ENCODE data around the gene RNF123.
A peak's percentile ranks its signal among the peaks of the same experiment; 100 is the strongest.
"Not testable (repeated sequence)": the region's sequence is repeated elsewhere in the genome, so short reads cannot be mapped to it uniquely, and the experiment has no call there.

RNF123 gene

DNA sequence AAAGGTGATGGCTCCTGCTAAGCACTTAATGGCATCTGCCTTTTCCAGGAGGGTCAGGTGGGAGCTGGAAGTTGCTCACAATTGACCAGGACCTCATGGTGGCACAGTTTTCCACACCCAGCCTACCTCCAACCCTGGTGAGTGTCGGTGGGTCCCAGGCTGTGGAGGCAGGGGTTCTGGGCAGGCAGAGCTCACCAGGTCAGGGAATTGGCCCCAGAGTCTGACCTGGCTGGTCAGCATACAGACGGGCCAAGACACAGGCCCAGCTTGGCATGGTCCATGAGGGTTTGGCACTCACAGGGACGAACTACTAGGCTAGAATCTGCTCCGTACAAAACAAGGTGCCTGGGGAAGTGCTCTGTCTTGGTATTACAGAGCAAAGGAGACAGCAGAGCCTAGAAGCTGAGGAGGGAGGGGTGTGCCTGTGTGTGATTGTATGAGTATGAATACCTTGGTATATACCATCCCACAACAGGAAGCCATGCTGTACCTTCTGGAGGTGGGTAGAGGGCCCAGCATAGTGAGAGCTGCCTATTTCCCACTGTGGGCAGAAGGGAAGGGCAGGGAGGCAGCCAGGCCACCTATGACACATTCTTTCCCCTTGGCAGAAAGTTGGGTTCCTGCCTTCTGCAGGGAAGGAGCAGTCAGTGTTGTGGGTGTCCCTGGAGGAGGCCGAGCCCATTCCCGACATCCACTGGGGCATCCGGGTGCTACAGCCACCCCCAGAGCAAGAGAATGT, 8.7 kb upstream of the RNF123 start:
- no peak for DNase-seq (ENCODE audit: low read depth in 2 of 2)

DNA sequence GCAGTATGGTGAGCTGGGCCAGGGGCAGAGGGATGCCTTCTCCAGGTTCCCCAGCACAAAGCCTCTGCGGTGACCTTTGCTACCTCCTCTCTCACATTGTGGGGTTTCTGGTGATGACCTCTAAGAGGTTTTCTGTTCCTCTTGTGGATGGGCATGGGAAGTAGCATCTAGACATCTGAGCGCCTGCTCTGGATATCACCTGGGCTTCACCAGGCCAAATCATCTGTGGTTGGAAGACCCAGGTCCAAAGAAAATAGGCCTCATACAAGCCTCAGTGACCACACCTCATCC, 8.2 kb upstream of the RNF123 start:
- no peak for DNase-seq (ENCODE audit: low read depth in 2 of 2)

DNA sequence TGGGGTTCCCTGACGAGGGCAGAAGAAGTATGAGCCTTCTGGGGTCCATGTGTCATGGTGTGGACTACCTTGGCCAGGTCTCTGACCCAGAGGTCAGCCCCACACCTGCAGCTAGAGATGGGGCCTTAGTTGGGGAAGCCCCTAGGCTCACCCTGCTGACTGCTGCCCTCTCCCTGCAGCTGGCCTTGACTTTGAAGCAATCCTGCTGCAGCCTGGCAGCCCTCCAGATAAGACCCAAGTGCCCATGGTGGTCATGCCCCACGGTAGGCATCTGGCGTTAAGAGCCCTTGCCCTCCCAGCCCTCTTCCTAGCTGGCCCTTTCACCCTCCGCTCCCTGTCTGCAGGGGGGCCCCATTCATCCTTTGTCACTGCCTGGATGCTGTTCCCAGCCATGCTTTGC, 7.8 kb upstream of the RNF123 start:
- no peak for DNase-seq (ENCODE audit: low read depth in 2 of 2)

DNA sequence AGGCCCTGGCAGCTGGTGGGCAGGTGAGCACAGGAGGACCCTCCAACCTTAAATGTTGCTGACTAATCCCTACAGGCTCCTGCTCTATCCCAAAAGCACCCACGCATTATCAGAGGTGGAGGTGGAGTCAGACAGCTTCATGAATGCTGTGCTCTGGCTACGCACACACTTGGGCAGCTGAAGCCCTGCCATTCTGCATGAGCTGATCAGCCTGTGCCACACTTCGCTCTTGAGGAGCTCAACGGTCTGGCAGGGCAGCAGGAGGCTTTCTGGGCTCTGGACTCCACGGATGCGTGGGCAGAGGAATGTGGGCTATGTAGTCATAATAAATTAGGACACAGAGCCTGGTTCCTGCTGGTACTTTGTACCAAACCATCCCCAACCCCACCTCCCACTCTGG, 6.2 kb upstream of the RNF123 start:
- no peak for DNase-seq (ENCODE audit: low read depth in 2 of 2)

DNA sequence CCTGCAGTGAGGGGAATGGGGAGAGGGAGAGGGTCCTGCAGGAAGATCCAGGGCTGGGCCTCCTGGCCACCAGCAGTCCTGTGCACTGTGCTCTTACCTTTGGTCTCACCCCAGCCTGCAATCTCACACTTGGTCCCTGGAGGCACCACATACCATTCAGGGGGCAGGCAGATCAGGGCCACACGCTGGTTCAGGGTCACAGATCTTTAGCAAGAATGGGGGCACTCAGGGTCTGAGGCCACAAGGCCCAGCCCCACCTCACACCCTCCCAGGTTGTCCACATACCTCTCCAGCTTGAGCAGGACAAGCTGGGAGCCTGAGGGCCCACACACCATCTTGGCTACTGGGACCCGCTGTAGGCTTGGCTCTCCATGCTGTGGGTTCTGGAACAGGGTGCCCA, 4.9 kb upstream of the RNF123 start:
- DNase-seq (ENCODE audit: low read depth in 2 of 2) = not testable (repeated sequence)

DNA sequence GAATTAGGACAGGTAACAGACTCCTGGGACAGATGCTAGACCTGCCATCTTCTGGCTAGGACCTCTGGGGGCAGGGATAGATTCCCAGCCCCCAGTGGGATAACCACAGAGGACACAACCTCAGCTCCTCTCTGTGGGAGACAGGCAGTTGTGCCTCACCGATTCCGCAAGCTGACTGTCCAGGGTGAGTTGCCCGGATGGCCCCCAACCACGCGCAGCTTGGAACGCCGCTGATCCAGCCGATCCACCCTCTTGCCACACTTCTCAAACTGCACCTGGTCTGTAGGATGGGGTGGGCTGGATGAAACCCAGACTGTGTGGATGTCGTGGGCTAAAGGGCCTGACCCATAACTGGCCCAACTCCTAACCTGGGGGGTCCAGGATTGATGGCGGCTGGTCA, 4.3 kb upstream of the RNF123 start:
- DNase-seq (ENCODE audit: low read depth in 2 of 2) = not testable (repeated sequence)

DNA sequence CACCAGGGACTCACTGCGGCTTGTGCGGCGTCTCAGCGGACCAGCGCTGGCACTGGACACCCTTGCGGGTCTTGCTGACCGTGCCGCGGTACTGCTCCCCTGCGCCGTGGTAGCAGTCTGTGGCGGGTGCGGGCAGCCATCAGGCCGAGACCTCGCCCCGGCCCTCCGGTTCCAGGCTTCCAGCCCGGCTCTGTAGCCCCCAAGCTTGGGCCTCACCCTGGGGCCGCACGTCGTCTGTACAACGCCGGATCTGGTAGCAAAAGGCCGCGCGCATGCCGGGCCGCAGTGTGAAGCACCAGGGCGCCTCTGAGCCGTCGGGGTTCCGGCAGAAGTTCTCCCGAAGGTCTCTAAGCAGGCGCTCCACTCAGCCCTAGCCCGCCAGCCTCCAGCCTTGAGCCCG, 3.5 kb upstream of the RNF123 start:
- not testable (repeated sequence) for DNase-seq (ENCODE audit: low read depth in 2 of 2)

DNA sequence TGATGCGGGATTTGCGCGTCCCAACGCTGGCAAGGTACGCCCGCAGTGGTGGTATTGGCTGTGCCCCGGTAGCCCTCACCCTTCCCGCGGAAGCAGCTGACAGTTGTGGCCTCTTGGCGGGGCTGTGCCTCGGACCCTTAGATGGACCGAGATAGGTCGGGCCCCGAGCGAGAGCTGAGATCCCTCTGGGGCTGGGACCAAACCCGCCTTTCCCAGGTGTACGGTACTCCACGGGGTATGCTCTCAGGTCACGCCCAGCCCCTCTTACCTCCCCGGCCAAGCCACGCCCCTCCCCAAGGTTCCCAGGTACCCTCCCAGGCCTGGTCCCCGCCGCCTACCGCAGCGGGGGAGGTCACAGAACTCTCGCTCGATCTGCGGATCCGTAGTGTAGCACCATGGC, 3.0 kb upstream of the RNF123 start:
- DNase-seq (ENCODE audit: low read depth in 2 of 2) = peak in 1 of 2 experiments; percentile 18

DNA sequence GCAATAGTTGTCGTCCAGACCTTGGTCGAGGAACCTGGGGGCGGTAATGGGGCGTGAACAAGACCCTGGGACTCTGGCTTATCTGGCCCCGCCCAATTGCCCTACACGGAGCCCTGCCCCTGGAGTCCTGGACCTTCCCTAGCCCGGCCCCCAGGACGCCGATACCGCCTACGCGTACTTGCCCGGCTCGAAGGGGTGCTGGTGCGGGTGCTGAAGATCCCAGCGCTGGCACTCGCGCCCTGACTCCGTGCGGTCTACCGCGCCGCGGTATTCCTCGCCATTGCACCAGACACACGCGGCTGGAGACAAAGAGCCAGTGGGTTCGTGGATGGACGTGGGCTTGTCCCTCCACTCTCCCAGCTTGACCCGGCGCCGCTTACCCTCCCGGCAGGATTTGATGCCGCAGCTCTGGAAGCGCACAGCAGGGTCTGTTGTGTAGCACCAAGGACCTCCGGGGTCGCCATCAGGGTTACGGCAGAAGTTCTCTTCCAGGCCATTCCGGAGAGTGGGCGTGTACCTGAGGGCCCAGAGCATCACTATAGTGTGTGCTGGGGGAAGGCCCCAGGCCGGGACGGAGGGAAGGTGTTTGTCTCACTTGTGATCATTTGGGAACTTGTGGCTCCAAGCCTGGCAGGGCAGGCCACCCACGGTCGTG, 2.5 kb upstream of the RNF123 start:
- peak in 1 of 2 experiments; percentile 46 for DNase-seq (ENCODE audit: low read depth in 2 of 2)

DNA sequence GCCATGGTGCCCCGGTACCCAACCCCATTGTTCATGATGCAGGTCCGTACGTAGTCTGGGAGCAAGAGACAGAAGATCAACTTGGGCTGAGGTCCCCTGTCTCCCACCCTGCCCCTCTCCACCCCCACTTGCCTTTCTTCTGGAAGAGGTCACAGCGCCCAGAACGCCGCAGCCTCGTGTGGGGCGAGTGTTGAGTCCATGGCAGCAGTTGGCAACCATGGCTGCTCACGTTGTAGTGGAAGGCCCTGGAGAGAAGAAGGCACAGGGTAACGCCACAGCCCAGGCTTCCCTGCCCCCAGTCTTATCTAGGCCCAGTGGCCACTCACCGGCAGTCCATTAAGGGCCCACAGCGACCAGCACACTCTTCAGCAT, 1.9 kb upstream of the RNF123 start:
- DNase-seq (ENCODE audit: low read depth in 2 of 2) = not testable (repeated sequence)

DNA sequence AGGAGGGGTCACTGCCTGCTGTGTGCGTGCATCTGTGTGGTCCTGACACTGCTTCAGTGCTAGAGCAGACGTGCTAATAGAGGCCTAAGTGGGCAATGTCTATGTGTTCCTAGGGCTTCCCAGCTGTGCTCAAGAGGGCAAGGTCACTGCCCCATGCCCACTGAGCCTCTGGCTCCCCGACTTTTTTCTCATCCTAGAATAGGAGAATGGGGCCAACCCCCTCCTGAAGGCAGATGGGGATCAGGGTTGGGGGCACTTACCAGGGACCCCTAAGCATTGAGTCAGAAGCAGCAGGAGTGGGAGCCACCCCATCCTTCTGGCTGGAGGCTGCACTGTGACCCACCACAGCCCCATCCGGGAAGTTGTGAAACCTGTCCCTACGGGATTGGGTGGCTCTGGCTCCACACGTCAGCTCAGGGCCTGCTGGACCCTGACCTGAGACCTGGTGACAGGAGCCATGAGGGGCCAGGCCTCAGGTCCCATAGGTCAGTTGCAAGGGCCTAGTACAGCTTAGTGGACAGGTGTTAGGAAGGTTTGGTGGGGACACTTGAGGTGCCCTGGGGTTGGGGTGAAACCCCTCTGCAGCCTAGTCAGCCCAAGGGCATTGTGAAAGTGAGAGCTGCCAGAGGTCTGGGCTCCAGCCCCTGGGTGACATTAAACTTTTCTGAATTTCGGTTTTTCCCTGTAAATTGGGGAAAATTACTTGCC, 865 bp upstream of the RNF123 start:
- not testable (repeated sequence) for DNase-seq (ENCODE audit: low read depth in 2 of 2)

DNA sequence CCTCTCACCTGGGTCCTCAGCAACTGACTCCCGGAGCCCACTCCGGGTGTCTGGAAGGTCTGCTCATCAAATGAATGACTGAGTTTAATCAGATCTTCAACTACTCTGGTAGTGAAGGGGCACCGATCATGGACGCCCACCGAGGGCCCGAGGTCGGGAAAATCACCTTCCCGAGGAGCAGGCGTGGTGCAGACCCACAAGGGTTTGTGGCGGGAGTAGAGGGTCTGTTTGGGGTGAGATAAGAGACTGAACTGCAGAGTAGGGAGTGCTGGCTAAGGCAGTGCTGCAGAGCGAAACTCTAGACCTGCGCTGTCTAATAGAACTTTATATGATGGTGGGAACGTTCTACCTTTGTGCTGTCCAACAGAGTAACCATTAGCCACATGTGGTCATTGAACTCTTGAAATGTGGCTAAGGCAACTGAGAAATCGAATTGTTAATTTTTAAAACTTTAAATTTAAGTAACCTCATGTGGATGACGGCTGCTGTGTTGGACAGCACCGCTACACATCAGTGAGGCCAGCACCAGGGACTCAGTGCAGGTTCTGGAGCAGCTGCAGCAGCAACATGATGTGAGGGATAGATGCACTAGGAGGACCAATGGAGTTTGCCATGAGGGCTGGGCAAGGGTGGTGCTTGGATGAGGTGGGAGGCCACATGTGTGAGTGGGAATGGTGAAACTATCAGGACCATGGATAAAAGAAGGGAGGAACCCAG, 709 bp downstream of the RNF123 start:
- DNase-seq (ENCODE audit: low read depth in 2 of 2) = not testable (repeated sequence)

DNA sequence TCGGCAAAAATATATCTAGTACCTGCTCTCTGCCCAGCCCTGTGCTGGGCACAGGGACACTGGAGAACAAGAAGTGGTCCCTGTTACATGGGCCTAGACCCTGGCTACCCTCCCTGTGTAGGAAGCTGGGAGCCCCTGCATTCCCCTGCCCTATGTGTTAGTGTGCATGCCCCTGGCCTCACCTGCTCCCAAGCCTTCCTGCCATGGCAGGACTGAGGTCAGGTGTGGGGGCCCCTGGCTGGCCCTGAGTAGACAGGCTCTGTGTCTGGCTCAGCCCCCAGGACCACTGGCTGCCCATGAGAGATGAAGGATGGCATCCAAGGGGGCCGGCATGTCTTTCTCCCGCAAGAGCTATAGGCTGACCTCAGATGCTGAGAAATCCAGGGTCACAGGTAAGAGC, 1.5 kb downstream of the RNF123 start:
- DNase-seq (ENCODE audit: low read depth in 2 of 2) = not testable (repeated sequence)

DNA sequence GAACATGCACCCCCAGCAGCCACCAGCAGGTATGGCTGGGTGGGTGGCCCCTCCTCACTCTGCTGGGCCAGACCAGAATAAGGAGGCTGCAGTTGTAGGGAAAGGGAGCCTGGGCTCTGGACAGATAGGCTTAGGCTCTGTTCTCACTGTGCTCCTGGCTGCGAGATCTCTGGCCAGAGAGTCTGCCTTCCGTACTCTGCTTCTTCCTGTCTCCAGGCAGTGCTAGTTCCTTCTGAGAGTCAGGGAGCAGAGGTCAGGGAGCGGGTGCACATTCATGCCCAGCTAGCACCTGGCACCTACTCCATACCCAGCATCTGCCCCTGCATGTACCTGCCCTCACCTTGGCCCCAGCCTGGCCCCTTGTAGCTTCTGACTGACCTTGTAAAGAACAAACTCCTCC, 2.1 kb downstream of the RNF123 start:
- DNase-seq (ENCODE audit: low read depth in 2 of 2) = not testable (repeated sequence)

DNA sequence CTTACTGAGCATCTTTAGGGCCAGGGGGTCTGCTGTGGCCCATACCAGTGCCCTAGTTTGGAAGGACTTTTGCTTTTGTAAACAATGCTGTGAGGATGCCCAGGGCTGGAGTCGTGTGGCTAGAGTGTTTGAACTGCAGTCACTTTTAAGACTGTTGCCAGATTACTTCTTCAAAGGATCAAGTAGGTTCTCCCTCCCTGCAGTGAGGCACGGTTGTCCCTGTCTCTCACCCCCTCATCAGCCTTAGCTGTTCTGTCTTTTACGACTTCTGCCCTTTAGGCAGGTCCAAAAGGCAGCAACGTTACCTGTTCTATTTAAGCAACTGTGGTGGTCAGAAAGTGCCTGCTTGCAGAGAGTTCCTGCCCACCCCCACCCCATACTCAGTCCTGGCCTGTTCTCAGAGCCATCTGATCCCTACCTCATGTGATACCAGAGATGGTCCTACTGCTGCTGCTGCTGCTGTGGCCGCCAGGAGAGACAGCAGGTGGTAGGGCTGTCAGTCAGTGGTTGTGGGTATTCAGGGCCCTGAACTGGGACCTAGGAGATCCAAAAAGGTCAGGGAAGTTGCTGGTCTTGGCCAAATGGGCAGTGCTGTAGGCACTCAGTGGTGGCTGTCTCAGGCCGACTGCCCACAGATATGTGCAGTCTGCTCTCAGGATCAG, 5.2 kb downstream of the RNF123 start:
- not testable (repeated sequence) for DNase-seq (ENCODE audit: low read depth in 2 of 2)

DNA sequence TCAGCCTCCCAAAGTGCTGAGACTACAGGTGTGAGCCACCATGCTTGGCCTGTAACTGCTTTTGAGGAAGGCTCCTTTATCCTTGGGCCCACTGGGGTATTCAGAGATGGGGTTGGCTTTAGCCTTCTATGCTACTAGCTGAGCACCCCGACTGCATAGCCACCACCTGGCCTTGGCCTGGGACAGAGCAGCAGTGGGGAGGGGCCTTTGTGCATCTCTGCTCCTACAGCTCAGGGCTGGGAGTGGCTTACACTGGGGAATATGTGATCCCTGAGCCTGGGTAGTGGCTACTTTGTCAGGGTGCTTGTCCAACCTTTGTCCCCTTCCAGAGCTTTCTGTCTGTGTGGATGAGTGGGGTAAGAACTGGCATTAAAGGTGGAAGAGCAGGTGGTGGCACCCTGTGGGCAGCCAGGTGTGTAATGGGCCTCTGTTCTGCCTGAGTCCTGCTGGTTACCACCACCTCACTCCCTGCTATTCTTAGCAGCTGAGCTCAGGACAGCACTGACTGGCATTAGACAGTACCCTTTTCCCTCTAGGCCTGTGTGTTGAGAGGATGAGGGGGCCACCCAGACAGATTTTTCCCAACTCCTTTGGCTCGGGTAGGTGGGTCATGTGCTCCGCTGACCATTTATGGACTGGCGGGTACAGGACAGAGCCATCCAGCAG, 6.1 kb downstream of the RNF123 start:
- DNase-seq (ENCODE audit: low read depth in 2 of 2) = not testable (repeated sequence)

DNA sequence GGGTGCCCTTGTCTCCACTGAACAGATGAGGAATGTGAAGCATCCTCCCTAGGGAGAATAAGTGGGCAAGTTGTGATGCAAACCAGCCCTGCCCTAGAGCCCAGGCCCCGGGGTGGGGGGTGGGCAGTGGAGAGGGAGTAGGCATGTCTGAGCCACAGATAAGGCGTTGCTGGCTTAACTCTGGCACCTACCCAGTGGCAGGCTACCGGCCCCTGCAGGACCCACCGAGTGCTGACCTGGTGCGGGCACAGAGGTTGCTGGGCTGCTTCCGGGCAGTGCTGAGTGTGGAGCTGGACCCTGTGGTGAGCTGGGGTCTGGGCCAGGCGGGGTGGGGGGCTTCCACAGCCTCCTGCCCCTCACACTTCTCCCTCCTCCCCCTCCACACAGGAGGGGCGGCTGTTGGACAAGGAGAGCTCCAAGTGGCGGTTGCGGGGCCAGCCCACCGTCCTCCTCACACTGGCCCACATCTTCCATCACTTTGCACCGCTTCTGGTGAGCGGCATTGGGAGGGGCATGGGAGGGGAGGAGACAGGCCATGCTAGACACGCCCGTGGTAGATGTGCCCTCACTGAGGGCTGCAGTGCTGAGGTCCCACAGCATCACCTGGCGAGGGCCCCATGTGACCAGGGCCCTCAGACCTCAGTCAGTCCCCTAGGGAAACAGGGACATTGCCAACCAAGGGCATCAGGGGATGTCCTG, 10.1 kb downstream of the RNF123 start:
- no peak for DNase-seq (ENCODE audit: low read depth in 2 of 2)

DNA sequence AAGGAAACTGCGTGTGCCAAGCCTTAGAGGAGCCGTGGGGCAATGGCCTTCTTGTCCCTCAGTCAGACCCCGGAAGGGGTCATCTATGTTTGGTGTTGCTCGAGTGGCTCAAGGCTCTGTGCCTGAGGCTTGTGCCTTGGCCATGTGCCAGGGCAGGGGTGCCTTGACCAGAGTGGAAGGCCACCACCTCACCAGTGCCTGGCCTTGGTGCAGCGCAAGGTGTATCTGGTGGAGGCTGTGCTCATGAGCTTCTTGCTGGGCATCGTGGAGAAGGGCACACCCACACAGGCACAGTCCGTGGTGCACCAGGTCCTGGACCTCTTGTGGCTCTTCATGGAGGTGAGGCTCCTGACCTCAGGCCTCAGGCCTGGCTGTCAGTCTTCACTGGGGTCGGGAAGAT, 10.7 kb downstream of the RNF123 start:
- DNase-seq (ENCODE audit: low read depth in 2 of 2) = no peak

DNA sequence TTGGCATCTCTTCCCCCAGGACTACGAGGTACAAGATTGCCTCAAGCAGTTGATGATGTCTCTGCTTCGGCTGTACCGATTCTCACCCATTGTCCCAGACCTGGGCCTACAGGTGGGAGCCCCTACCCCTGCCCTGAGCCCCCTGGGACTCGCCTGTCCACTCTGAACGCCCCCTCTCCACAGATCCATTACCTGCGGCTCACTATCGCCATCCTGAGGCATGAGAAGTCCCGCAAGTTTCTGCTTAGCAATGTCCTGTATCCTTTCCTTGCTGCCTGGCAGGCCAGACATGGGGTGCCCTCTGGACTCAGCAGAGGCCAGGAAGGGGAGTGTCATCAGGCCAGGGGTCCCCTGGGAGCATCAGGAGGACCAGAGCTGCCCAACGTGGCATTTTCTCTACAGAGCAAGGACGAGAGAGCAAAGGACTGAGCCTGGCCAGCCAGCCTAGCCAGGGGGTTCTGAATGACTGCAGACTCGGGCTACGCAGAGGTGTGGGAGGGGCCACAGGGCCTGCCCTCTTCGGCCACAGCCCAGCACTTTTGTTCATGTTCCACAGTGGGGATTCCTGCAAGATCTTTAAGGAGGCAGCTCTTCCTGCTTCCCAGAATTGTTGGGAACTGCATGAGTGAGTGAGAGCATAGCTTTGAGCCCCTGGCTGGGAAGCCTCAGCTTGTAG, 11.2 kb downstream of the RNF123 start:
- DNase-seq (ENCODE audit: low read depth in 2 of 2) = no peak

DNA sequence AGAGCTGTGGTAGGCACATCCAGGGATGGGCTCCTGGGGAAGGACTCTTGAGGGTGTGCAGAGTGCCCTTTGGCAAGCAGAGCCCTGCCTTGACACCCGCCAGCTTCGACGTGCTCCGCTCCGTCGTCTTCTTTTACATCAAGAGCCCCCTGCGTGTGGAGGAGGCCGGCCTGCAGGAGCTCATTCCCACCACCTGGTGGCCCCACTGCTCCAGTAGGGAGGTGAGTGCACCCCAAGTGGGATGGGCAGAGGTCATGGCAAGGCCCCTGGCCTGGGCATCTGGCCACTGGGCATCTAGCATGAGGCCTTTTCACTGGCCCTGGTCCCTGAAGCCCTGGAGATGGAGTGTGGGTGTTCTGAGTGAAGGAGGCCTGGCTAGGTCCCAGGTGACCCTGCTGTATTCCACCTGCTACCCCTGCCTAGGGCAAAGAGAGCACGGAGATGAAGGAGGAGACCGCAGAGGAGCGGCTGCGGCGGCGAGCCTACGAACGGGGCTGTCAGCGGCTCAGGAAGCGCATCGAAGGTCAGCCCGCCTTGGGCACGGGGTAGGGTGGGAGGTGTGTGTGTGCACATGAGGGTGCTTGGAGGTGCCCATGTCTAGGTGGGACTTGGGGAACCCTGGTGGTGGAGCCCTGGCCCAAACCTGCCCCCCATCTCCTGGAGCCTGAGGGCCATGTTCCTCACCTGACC, 12.2 kb downstream of the RNF123 start:
- no peak for DNase-seq (ENCODE audit: low read depth in 2 of 2)
